ENCODE measurements around the gene DYTN.
"Not testable (repeated sequence)": the region's sequence is repeated elsewhere in the genome, so short reads cannot be mapped to it uniquely, and the experiment has no call there.

Gene DYTN

GRCh38 chr2:206728277-206729199 is 10.3 kb upstream of the DYTN start:
- no peaks in the 10 kb centered on the region for H3K36me3 ChIP-seq (ENCODE audit: control insufficient read depth, insufficient read depth, low read length)
- no peak for DNase-seq (ENCODE audit: extremely low read depth, insufficient read length)
- H3K27me3 ChIP-seq (replicated peaks; ENCODE audit: control insufficient read depth, insufficient read depth, low read length) = no peaks in the 10 kb centered on the region
- no peak overlapping the region for H3K4me3 ChIP-seq (replicated peaks; ENCODE audit: low read depth, low read length)
- TF ChIP-seq CTCF (IDR thresholded peaks at IDR 0.05; ENCODE audit: insufficient read depth, low read length, poor library complexity, severe bottlenecking) = no peak

GRCh38 chr2:206727287-206727686 is 9.1 kb upstream of the DYTN start:
- Histone ChIP-seq H3K27me3 (replicated peaks; ENCODE audit: control insufficient read depth, insufficient read depth, low read length) (no peaks in the 10 kb centered on the region), H3K36me3 (ENCODE audit: control insufficient read depth, insufficient read depth, low read length) (no peaks in the 10 kb centered on the region), H3K4me3 (replicated peaks; ENCODE audit: low read depth, low read length) (no peak overlapping the region)
- no peak for TF ChIP-seq CTCF (IDR thresholded peaks at IDR 0.05; ENCODE audit: insufficient read depth, low read length, poor library complexity, severe bottlenecking)
- no peak for DNase-seq (ENCODE audit: extremely low read depth, insufficient read length)

DNA sequence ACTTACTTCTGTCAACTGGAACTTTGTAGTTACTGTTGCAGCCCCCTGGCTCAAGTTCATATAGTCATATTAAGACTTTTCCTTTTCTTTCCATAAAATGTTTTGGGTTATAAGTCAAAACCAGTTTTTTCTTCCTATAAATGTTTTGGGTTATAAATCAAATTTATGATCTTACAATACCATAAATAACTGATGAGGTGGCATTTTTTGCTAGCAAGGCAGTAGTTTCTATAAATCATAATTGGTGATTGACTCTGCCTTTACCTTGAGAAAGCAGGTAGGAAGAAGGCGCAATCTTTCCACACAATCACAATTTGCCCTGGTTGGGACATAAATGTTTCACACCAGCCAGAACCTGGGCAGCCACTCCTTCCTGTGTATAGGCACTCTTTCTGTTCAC is 5.1 kb upstream of the DYTN start:
- H3K36me3 ChIP-seq (ENCODE audit: control insufficient read depth, insufficient read depth, low read length) = no peaks in the 10 kb centered on the region
- no peak for DNase-seq (ENCODE audit: extremely low read depth, insufficient read length)
- H3K27me3 ChIP-seq (replicated peaks; ENCODE audit: control insufficient read depth, insufficient read depth, low read length) = no peaks in the 10 kb centered on the region
- no peak overlapping the region for H3K4me3 ChIP-seq (replicated peaks; ENCODE audit: low read depth, low read length)
- no peak for TF ChIP-seq CTCF (IDR thresholded peaks at IDR 0.05; ENCODE audit: insufficient read depth, low read length, poor library complexity, severe bottlenecking)

DNA sequence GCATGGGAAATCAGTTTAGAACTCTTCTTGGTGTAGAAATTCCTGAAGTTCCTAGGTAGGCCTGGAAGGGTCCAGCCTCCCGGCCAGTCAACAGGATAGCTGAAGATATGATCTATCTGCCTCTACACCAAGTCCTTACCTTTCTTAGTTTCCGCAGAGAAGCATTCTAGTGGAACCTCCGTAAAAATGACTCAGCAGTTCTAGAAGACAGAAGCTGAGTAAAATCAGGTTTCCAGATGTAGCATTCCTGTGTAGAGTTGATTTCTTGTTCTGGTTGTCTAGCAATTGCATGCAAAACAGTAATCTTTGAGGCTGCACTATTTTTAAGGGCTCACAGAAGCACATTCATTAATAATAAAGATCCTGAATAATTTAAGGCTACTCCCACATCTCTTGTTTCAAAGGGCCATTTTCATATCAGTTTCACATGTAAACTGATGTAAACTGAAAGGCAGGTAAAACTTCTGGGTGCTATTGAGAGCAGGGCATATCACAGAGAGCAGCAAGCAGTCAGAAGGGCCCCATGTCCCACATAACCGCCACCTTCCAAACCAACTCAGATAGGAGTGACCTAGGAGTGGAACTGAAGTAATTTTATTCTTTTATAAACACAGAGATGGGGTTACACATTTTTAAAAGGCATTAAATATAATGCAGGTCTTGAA is 3.2 kb upstream of the DYTN start:
- no peaks in the 10 kb centered on the region for H3K36me3 ChIP-seq (ENCODE audit: control insufficient read depth, insufficient read depth, low read length)
- peak; percentile 54 for DNase-seq (ENCODE audit: extremely low read depth, insufficient read length)
- no peak overlapping the region for H3K4me3 ChIP-seq (replicated peaks; ENCODE audit: low read depth, low read length)
- no peaks in the 10 kb centered on the region for H3K27me3 ChIP-seq (replicated peaks; ENCODE audit: control insufficient read depth, insufficient read depth, low read length)
- TF ChIP-seq CTCF (IDR thresholded peaks at IDR 0.05; ENCODE audit: insufficient read depth, low read length, poor library complexity, severe bottlenecking) = no peak

DNA sequence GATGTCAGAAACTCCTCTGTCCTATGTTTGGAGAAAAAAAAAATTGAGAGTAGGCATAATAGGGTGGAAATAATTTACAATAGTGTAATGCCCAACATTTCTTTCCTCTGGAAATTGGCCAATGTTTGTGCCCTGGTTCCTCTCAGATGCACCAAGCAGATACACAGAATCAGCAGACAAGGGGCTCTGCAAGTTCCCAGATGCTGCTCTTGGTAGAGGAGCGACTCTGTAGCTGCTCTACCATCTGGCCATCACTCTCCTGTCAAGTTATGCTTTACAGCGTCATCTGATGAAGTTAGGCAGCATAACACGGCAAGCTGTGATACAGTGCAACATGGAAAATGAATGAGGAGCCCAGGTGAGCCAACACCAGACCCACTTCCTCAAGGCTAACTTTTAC is 1.6 kb downstream of the DYTN start:
- no peak for DNase-seq (ENCODE audit: extremely low read depth, insufficient read length)
- Histone ChIP-seq H3K36me3 (ENCODE audit: control insufficient read depth, insufficient read depth, low read length) (no peaks in the 10 kb centered on the region), H3K27me3 (replicated peaks; ENCODE audit: control insufficient read depth, insufficient read depth, low read length) (no peaks in the 10 kb centered on the region), H3K4me3 (replicated peaks; ENCODE audit: low read depth, low read length) (no peak overlapping the region)
- no peak for TF ChIP-seq CTCF (IDR thresholded peaks at IDR 0.05; ENCODE audit: insufficient read depth, low read length, poor library complexity, severe bottlenecking)

GRCh38 chr2:206715183-206715582 is 3.0 kb downstream of the DYTN start:
- H3K4me3 ChIP-seq (replicated peaks; ENCODE audit: low read depth, low read length); H3K27me3 ChIP-seq (replicated peaks; ENCODE audit: control insufficient read depth, insufficient read depth, low read length); H3K36me3 ChIP-seq (ENCODE audit: control insufficient read depth, insufficient read depth, low read length); DNase-seq (ENCODE audit: extremely low read depth, insufficient read length): not testable (repeated sequence)

Measured in GM06990 (cell line).